Heart left ventricle (tissue), 16 donors: Measurements from ENCODE around the gene SLC7A6. TPM values are rescaled to one million over a fixed set of nuclear protein-coding genes. Genes with fewer than 3 reads are reported as not detected.
"Not testable (repeated sequence)": the region's sequence is repeated elsewhere in the genome, so short reads cannot be mapped to it uniquely, and the experiment has no call there.

Source experiments
- ATAC-seq, 4 donors: fragments of 200-7000 bp; cut with Tn5 transposase; one replicate each; pipeline ENCODE4 v1.9.1; 2020 to 2022; ENCODE audit warnings: moderate library complexity in 4 of 4, mild to moderate bottlenecking in 3 of 4, moderate number of reproducible peaks in 1 of 4
- DNase-seq, 5 donors: peaks; one replicate each; pipeline ENCODE4 v3.0.0-alpha.2; 2020
- H3K27ac ChIP-seq, 12 donors: fragments of 200-600 bp; sonication (generic) in 4 of 12; one replicate each; pipeline versions ENCODE4 v1.5.0 to v1.8.0; 2016 to 2022; ENCODE audit warnings: mild to moderate bottlenecking in 2 of 12
- H3K27me3 ChIP-seq, 9 donors: fragments of 200-600 bp; sonication (generic) in 2 of 9; one replicate each; pipeline versions ENCODE4 v1.5.1 to v1.8.0; 2016 to 2022; ENCODE audit warnings: mild to moderate bottlenecking in 3 of 9
- H3K36me3 ChIP-seq, 9 donors: fragments of 200-600 bp; sonication (generic) in 2 of 9; one replicate each; pipeline versions ENCODE4 v1.5.0 to v1.8.0; 2018 to 2022; ENCODE audit warnings: mild to moderate bottlenecking in 2 of 9
- H3K4me1 ChIP-seq, 12 donors: fragments of 200-600 bp; sonication (generic) in 4 of 12; one replicate each; pipeline versions ENCODE4 v1.5.0 to v1.8.0; 2016 to 2022; ENCODE audit warnings: mild to moderate bottlenecking in 3 of 12
- H3K4me3 ChIP-seq, 12 donors: fragments of 200-600 bp; sonication (generic) in 4 of 12; one replicate each; pipeline versions ENCODE4 v1.5.0 to v1.8.0; 2017 to 2022; ENCODE audit warnings: mild to moderate bottlenecking in 9 of 12, moderate library complexity in 4 of 12
- H3K9me3 ChIP-seq, 12 donors: fragments of 200-600 bp; sonication (generic) in 4 of 12; one replicate each; pipeline versions ENCODE4 v1.5.0 to v1.8.0; 2016 to 2022; ENCODE audit warnings: mild to moderate bottlenecking in 1 of 12
- CTCF ChIP-seq, 12 donors: fragments of 200-600 bp; sonication (generic) in 4 of 12; IDR thresholded peaks; one replicate each; pipeline versions ENCODE4 v1.5.0 to v1.8.0; 2018 to 2022; ENCODE audit warnings: antibody characterized with exemption in 12 of 12, mild to moderate bottlenecking in 5 of 12
- POLR2A ChIP-seq, 2 donors: fragments of 450-650 bp; IDR thresholded peaks; one replicate each; pipeline ENCODE4 v1.6.1; 2017; ENCODE audit warnings: antibody characterized with exemption in 2 of 2, mild to moderate bottlenecking in 2 of 2, moderate library complexity in 2 of 2
- WGBS, 4 donors: extraction: QIAGEN DNeasy Blood & Tissue Kit in 2 of 4; methylation state at CpG; one replicate each; pipeline versions ENCODE4 v1.1.5 to v1.1.7; 2013 to 2018; 5-methylcytosine and 5-hydroxymethylcytosine counted together
- intact Hi-C, 10 donors: fragments of 100-400 bp; cut with DNase I; formaldehyde crosslinking; loops; one replicate each; pipeline versions ENCODE4 v1.11.1 to v1.14.2; 2022
- polyA plus RNA-seq, 2 donors: library from polyadenylated mRNA; stranded (reverse); fragments of 200-250 nt; gene quantifications; one replicate each; pipeline ENCODE4 v1.2.3, GENCODE V29; 2013
- total RNA-seq, 9 donors: library from RNA; depleted of rRNA in 2 of 9; stranded (reverse); fragments of >200 nt in 2 of 9; fragmentation: NEBNext Ultra II Directional in 3 of 9; extraction: Animal tissue kit (Norgen Biotek cat#: 25700) in 3 of 9; gene quantifications; one replicate each; pipeline versions ENCODE4 v1.1.0 to v1.2.4, GENCODE V29; 2016 to 2023
- donor health status: ischemic (EF 13 %, LVEDD 7.1; RV severe dilation, severe dysfunction).
- donor health status: healthy with polysubstance abuse.
- donor health status: DM: no; HTN: yes; CAD: no.
- donor health status: DM: no; HTN: no; CAD: no.
- donor health status: ischemic (EF 25% LVEDD 6.9; RV normal size, moderate dysfunction).
- donor health status: ischemic (EF 25% LVEDD 5.7; RV mildly dilated, moderate dysfunction).
- donor health status: healthy.
- donor health status: DM: yes; HTN: yes; CAD: no.
- donor health status: ischemic (EF 35%, LVEDD 5.7; RV mildly dilated, moderate dysfunction).
- donor health status: nonischemic (EF 11% LVEDD 7.7; RV severe dilation, severe dysfunction).
- donor health status: DM: yes; HTN: yes; CAD: no.
- donor health status: PGD.
- donor health status: ischemic (EF 29% LVEDD 5.4; RV normal size, mild dysfunction).
- donor health status: nonischemic (EF 23%, LVEDD 6.1; RV moderate dilation, normal function).

Gene SLC7A6
- total and polyA plus RNA-seq, 11 donors: 32.7 to 76.0 (median 45.6) TPM

- no peak for ATAC-seq
- WGBS, 4 donors: 73 to 95% (median 88%) methylated on average over 1 of the region's 1 CpG
- H3K4me1 ChIP-seq: peaks cover 26 to 90% (median 73%) of the 10 kb centered on the region in 12 donors
These were observed 23.9 kb downstream of the SLC7A6 start for GRCh38 chr16:68288252-68288650.

GRCh38 chr16:68288796-68289195, 24.5 kb downstream of the SLC7A6 start:
- peaks cover 26 to 84% (median 67%) of the 10 kb centered on the region in 12 donors for H3K4me1 ChIP-seq
- ATAC-seq, DNase-seq, H3K9me3 ChIP-seq, H3K27me3 ChIP-seq, H3K4me3 ChIP-seq, intact Hi-C loops: not testable (repeated sequence)
- H3K27ac ChIP-seq: peak overlapping the region in 11 of 12 donors; percentile 68 to 95 (median 81)
- H3K36me3 ChIP-seq: peaks cover 0 to 68% (median 42%) of the 10 kb centered on the region in 9 donors
- 84 to 91% (median 88%) methylated on average over 9 of the region's 9 CpGs for WGBS, 4 donors

More at GRCh38 chr16:68288252-68288650, 23.9 kb downstream of the SLC7A6 start:
- peak overlapping the region in 11 of 12 donors; percentile 68 to 95 (median 81) for H3K27ac ChIP-seq
- intact Hi-C loops: no loop called here
- peaks cover 0 to 62% (median 37%) of the 10 kb centered on the region in 9 donors for H3K36me3 ChIP-seq
- H3K4me3 ChIP-seq: no peak overlapping the region
- DNase-seq: no peak
- TF ChIP-seq CTCF (IDR thresholded peaks at IDR 0.05): no peak
- TF ChIP-seq POLR2A (IDR thresholded peaks at IDR 0.05): no peak
- H3K27me3 ChIP-seq: no peaks in the 10 kb centered on the region
- no peaks in the 10 kb centered on the region for H3K9me3 ChIP-seq

- H3K4me3 ChIP-seq: no peak overlapping the region
- ATAC-seq: no peak
- DNase-seq: no peak
- TF ChIP-seq POLR2A (IDR thresholded peaks at IDR 0.05) (no peak), CTCF (IDR thresholded peaks at IDR 0.05) (no peak)
- peak overlapping the region; percentile 57 to 95 (median 79) for H3K27ac ChIP-seq
- no peaks in the 10 kb centered on the region for H3K9me3 ChIP-seq
- H3K4me1 ChIP-seq: peaks cover 26 to 80% (median 63%) of the 10 kb centered on the region in 12 donors
- peaks cover 0 to 72% (median 46%) of the 10 kb centered on the region in 9 donors for H3K36me3 ChIP-seq
- H3K27me3 ChIP-seq: no peaks in the 10 kb centered on the region
- WGBS, 4 donors: 83 to 98% (median 92%) methylated on average over 2 of the region's 2 CpGs
- intact Hi-C loops: no loop called here
These were observed 24.9 kb downstream of the SLC7A6 start for GRCh38 chr16:68289202-68289601.

GRCh38 chr16:68289621-68290329, 25.4 kb downstream of the SLC7A6 start:
- Histone ChIP-seq H3K27ac (peak overlapping the region; percentile 57 to 95 (median 79)), H3K9me3 (no peaks in the 10 kb centered on the region), H3K4me3 (no peak overlapping the region), H3K27me3 (no peaks in the 10 kb centered on the region), H3K4me1 (peaks cover 26 to 75% (median 58%) of the 10 kb centered on the region in 12 donors), H3K36me3 (peaks cover 0 to 78% (median 52%) of the 10 kb centered on the region in 9 donors)
- TF ChIP-seq POLR2A (IDR thresholded peaks at IDR 0.05): no peak
- no peak for TF ChIP-seq CTCF (IDR thresholded peaks at IDR 0.05)
- intact Hi-C loops: no loop called here
- peak in 1 of 4 donors; percentile 44 for ATAC-seq
- 42 to 59% (median 49%) methylated on average over 4 of the region's 4 CpGs for WGBS, 4 donors
- no peak for DNase-seq
